CD4-positive, alpha-beta T cell treated with Interleukin-6 for 4 hours (primary cell): ENCODE data around the gene CHRM5.
A peak's percentile ranks its signal among the peaks of the same experiment; 100 is the strongest.
"Not testable (repeated sequence)": the region's sequence is repeated elsewhere in the genome, so short reads cannot be mapped to it uniquely, and the experiment has no call there.

Source experiments
- DNase-seq: peaks from one replicate; pipeline ENCODE4 v3.0.0-alpha.2; 2020; ENCODE audit warnings: mixed read lengths

CHRM5 gene

GRCh38 chr15:34043813-34044212, 75.5 kb downstream of the CHRM5 start:
- no peak for DNase-seq

GRCh38 chr15:34046471-34047145, 78.3 kb downstream of the CHRM5 start:
- DNase-seq, result no peak

GRCh38 chr15:34047893-34048775, 79.8 kb downstream of the CHRM5 start:
- no peak for DNase-seq

GRCh38 chr15:34049112-34049511, 80.8 kb downstream of the CHRM5 start:
- DNase-seq, result no peak

- DNase-seq, result not testable (repeated sequence)
Observed at GRCh38 chr15:34050385-34050784, 82.1 kb downstream of the CHRM5 start.

GRCh38 chr15:34054081-34054707, 85.9 kb downstream of the CHRM5 start:
- DNase-seq, result no peak

GRCh38 chr15:34055868-34056595, 87.7 kb downstream of the CHRM5 start:
- DNase-seq, result no peak

- no peak for DNase-seq
Observed at GRCh38 chr15:34056911-34057310, 88.6 kb downstream of the CHRM5 start.

GRCh38 chr15:34059476-34059875, 91.2 kb downstream of the CHRM5 start:
- DNase-seq, result no peak

GRCh38 chr15:34059946-34060345, 91.6 kb downstream of the CHRM5 start:
- no peak for DNase-seq

- DNase-seq, result no peak
Observed at GRCh38 chr15:34064438-34064837, 96.1 kb downstream of the CHRM5 start.

GRCh38 chr15:34065261-34065660, 97.0 kb downstream of the CHRM5 start:
- no peak for DNase-seq

GRCh38 chr15:34065941-34066340, 97.6 kb downstream of the CHRM5 start:
- DNase-seq, result no peak

- DNase-seq, result no peak
Observed at GRCh38 chr15:34070003-34070402, 101.7 kb downstream of the CHRM5 start.

GRCh38 chr15:34076785-34077184, 108.5 kb downstream of the CHRM5 start:
- no peak for DNase-seq

- DNase-seq, result no peak
Observed at GRCh38 chr15:34078900-34079299, 110.6 kb downstream of the CHRM5 start.

- no peak for DNase-seq
Observed at GRCh38 chr15:34079904-34080303, 111.6 kb downstream of the CHRM5 start.

GRCh38 chr15:34084086-34084485, 115.8 kb downstream of the CHRM5 start:
- no peak for DNase-seq

- DNase-seq, result no peak
Observed at GRCh38 chr15:34085746-34086145, 117.4 kb downstream of the CHRM5 start.

GRCh38 chr15:34099914-34100313, 131.6 kb downstream of the CHRM5 start:
- DNase-seq, result no peak

- peak; percentile 98 for DNase-seq
Observed at GRCh38 chr15:34101366-34102174, 133.3 kb downstream of the CHRM5 start, which contains the start of the genes EMC7 and PGBD4. Gene EMC7, minus strand, starts transcription at chr15:34101862. Its CDS starts 23 bp downstream, at chr15:34101839. Gene PGBD4, plus strand, starts transcription at chr15:34102083. Its CDS starts 449 bp downstream, at chr15:34102532.
